Measurements from ENCODE around the gene MBTPS2. TPM values are rescaled to one million over a fixed set of nuclear protein-coding genes. Genes with fewer than 3 reads are reported as not detected.

MBTPS2 gene
- polyA plus RNA-seq, 3 donors, result 29.0 to 36.0 (median 29.8) TPM

DNA sequence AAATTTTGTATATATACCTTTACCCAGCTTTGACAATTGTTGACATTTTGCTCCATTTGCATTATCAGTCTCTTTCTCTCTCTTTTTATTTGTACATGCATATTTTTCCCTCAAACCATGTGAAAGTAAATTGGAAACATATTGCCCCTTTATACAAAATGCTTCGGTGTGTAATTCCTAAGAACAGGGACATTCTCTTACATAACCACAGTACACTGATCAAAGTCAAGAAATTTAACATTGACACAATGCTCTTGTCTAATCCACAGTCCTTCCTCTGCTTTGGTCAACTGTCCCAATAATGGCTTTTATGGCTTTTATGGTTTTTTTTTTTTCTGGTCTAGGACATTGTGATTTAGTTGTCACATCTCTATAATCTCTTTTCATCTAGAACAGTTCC, 91.6 kb downstream of the MBTPS2 start:
- DNase-seq, result no peak

DNA sequence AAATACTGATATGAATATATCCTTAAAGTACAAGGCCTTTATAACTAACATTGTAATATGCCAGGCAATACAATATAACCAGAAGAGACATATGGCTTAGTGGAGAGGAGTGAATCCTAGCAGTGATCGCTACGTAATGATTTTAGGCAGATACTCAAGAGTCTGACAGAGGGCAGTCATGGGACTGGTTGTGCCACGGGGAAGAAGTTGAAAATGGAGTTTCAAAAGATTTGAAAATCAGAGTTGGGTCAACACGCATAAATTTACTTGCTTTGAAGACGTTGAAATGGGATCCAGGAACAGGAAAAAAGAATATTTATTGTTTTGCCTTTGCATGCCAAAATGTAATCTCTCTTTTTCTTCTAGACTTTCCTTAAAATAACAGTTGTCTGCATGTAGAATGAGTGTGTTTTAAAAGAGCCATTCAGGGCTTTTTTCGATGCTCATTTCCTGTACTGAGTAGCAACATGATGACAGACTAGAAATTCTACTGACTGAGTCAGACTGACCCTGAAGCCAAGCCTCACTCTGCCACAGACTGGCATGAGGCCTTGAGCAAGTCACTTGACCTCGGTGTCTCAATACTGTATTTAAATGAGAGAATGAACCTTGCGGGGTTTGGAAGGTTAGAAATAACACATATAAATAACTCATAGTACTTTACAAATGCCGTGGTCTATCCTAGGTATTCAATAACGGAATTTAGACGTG, 93.0 kb downstream of the MBTPS2 start:
- DNase-seq, result no peak

DNA sequence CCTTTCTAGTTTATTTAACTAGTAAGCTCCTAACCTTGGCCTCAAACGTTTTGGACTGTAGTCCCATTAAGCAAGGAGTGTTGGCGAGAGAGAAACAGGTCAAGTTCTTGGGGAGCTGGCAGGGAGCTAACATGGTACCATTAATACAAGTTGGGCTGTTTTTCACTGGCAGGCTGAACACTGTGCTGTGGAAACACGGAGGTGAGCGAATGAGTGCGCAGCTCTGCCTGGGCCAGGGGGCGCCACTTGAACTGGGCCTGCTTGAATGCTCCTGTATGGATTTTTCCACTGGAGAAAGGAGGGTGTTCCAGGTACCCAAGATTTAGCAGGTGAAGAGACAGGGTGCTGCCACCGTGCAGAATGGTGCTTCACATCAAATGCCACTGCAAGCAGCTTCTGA, 93.7 kb downstream of the MBTPS2 start:
- no peak for DNase-seq

DNA sequence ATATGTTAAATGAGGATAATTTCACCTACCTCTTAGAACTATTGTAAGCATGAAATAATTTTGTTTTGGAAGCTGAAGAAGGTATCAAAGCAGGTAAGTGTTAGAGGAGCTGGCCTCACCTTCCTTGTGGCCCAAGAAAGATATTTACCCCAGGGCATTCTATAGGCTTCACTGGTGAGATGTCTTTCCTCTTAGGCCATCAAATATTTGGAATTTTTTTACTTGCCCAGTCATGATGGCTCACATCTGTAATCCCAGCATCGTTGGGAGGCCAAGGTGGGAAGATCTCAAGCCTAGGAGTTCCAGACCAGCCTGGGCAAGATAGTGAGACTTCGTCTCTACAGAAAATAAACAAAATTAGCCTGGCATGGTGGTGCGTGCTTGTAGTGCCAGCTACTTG, 95.0 kb downstream of the MBTPS2 start:
- DNase-seq, result no peak

Other genes with a start within 250 kb of the MBTPS2 start
- under 1 TPM; 0.08 to 0.12 (median 0.09) TPM for gene KLHL34, start 181.3 kb upstream of the MBTPS2 start, polyA plus RNA-seq (ENCODE audit: insufficient read length in 3 of 3)
- gene SMPX, start 81.5 kb upstream of the MBTPS2 start, polyA plus RNA-seq (ENCODE audit: insufficient read length in 3 of 3), result under 1 TPM in 2 of 3 donors, not detected in 1; 0.19 to 0.57 TPM
- gene YY2, start 16.4 kb downstream of the MBTPS2 start, polyA plus RNA-seq (ENCODE audit: insufficient read length in 3 of 3), result 1 to 10 TPM; 1.8 to 2.4 (median 2.2) TPM
- 100 to 1,000 TPM; 132 to 156 (median 150) TPM for gene SMS, start 101.1 kb downstream of the MBTPS2 start, polyA plus RNA-seq (ENCODE audit: insufficient read length in 3 of 3)
- under 1 TPM; 0.24 to 0.47 (median 0.43) TPM for gene PHEX, start 192.7 kb downstream of the MBTPS2 start, polyA plus RNA-seq (ENCODE audit: insufficient read length in 3 of 3)